Measurements from ENCODE around the gene SH3D19. TPM values are rescaled to one million over a fixed set of nuclear protein-coding genes. Genes with fewer than 3 reads are reported as not detected.

The SH3D19 gene
- total RNA-seq, 1 donor from 2014 or later, result 121 TPM

DNA sequence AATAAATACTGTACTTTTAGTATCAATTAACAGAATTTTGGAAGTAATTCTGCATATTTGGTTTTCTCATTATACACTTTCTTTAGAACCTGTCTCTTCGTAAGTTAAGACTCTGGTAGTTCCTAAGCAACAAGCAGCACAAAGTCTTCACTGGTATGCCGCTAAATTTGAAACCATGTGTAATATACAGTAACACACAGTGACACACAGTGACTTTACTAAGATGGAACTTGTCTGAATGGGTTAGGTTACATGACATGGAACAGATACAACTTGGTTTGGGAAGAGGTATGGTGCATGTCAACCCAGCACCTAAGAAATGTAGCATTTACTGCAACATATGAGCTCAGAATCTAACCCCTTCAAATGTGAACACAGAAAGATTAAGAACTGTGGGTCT lies 132.0 kb downstream of the SH3D19 start:
- no peak overlapping the region for H3K4me3 ChIP-seq
- no peak overlapping the region for H3K27ac ChIP-seq (replicated peaks)
- peaks cover 52% of the 10 kb centered on the region for H3K4me1 ChIP-seq
- no peaks in the 10 kb centered on the region for H3K27me3 ChIP-seq (ENCODE audit: low read depth)
- H3K36me3 ChIP-seq, result no peaks in the 10 kb centered on the region
- TF ChIP-seq, protein P1, sequence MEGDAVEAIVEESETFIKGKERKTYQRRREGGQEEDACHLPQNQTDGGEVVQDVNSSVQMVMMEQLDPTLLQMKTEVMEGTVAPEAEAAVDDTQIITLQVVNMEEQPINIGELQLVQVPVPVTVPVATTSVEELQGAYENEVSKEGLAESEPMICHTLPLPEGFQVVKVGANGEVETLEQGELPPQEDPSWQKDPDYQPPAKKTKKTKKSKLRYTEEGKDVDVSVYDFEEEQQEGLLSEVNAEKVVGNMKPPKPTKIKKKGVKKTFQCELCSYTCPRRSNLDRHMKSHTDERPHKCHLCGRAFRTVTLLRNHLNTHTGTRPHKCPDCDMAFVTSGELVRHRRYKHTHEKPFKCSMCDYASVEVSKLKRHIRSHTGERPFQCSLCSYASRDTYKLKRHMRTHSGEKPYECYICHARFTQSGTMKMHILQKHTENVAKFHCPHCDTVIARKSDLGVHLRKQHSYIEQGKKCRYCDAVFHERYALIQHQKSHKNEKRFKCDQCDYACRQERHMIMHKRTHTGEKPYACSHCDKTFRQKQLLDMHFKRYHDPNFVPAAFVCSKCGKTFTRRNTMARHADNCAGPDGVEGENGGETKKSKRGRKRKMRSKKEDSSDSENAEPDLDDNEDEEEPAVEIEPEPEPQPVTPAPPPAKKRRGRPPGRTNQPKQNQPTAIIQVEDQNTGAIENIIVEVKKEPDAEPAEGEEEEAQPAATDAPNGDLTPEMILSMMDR (IDR thresholded peaks at IDR 0.05; ENCODE audit: borderline replicate concordance), result no peak
- no peak for DNase-seq
- no peaks in the 10 kb centered on the region for H3K9me3 ChIP-seq (replicated peaks)
- intact Hi-C loops (cut with micrococcal nuclease), result no loop called here

DNA sequence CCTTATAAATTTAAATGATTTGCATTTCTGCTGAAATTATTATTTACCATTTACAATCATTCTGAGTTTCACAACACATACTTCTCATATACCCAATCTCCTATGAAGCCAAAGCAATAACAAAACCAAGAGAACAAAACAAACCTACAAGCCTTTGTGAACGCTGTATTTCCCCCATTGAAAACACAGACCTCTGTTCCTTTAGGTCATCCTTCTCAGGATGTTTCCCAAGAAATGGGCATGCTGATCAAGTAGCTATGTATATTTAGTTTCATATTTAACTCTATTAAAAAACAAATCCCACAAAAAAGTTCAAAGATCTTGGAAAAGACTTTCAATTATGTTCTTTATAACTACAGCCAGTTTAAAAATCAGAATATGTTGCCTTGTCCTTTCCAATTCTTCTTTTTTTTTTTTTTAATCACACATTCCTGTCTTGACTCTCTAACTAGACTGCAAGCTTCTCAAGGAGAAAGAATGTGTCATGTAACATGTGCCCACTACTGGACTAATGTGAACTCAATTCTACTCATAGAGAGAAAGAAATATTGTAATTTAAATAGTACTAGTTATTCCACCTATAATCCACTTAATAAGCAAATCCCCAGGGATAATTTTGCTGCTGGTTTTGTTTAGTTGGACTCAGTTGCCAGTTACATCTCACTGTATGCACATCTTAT lies 132.7 kb downstream of the SH3D19 start:
- Histone ChIP-seq H3K9me3 (replicated peaks) (no peaks in the 10 kb centered on the region), H3K4me1 (peaks cover 47% of the 10 kb centered on the region), H3K36me3 (no peaks in the 10 kb centered on the region), H3K4me3 (no peak overlapping the region), H3K27me3 (ENCODE audit: low read depth) (no peaks in the 10 kb centered on the region), H3K27ac (replicated peaks) (no peak overlapping the region)
- DNase-seq, result no peak
- intact Hi-C loops (cut with micrococcal nuclease), result no loop called here
- TF ChIP-seq, protein P1 (IDR thresholded peaks at IDR 0.05; ENCODE audit: borderline replicate concordance), result no peak

DNA sequence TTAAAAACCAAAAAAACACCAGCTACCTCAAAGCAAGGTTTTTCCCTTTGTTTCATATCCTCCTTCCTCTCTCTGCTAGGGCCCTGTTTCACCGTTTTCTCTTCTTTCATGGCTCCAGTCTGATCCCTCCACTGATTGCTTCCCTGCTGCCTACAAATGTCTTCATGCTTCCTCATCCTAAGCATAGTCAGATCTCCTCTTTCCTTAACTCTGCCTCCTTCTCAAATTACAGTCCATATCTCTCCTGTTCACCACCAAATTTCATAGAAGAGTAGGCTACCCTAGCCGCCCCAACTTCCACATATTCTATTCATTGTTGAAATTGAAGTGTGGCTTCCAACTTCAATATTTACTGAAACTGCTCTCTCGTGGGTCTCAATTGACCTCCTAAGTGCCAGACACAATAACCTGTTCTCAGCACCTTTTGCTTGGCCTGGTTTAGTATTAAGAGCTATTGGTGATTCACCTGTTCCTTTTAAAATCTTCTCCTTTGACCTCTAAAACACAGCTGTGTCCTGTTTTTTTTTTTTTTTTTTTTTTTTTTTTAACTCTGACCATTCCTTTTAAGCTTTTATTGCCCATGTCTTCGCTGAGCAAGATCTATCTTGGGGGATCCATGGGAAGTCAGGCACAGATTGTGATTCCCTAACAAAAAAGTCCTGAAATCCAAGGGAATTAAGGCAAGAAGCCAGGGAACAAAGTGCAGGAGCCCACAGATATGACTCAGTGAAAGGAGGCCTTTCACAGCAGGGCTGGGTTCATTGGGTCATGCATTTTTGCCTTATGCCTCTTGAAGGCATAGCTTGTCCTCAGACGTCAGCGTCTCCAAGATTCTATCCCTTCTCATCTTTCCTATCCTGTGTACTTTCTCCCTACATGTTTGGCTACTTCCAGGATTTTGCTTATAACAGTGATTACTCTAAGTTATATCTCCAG lies 140.6 kb downstream of the SH3D19 start:
- Histone ChIP-seq H3K27me3 (ENCODE audit: low read depth) (no peaks in the 10 kb centered on the region), H3K36me3 (peaks cover 7% of the 10 kb centered on the region), H3K4me3 (no peak overlapping the region), H3K9me3 (replicated peaks) (no peaks in the 10 kb centered on the region), H3K4me1 (peaks cover 18% of the 10 kb centered on the region), H3K27ac (replicated peaks) (no peak overlapping the region)
- no peak for DNase-seq
- TF ChIP-seq, protein P1 (IDR thresholded peaks at IDR 0.05; ENCODE audit: borderline replicate concordance), result no peak
- intact Hi-C loops (cut with micrococcal nuclease), result no loop called here

DNA sequence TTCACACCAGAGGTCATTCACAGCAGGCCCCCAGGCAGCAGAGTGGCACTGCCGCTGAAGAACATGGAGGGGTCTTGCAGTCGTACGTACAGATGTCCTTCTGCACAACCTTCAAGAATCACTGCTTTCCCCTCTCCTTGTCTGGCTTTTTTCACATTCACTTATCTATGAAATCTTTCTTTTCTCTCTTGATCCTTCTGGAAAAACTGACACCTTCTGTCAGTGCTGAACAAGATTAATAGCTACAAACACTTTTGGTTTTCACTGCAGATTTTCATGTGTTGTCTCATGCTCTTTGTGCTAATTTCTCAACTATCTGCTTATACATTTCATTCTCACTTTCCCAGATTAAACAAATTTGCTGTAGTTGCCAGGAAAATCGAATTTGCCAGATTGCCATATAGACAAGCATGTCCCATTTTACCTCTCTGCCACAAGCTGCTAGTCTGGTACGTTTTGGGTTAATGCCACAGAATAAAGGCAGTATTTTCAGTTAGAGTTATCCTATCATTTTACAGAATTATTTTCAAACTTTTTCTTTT lies 142.9 kb downstream of the SH3D19 start:
- Histone ChIP-seq H3K9me3 (replicated peaks) (no peaks in the 10 kb centered on the region), H3K4me1 (peaks cover 18% of the 10 kb centered on the region), H3K4me3 (no peak overlapping the region), H3K36me3 (peaks cover 7% of the 10 kb centered on the region), H3K27me3 (ENCODE audit: low read depth) (no peaks in the 10 kb centered on the region), H3K27ac (replicated peaks) (no peak overlapping the region)
- TF ChIP-seq, protein P1 (IDR thresholded peaks at IDR 0.05; ENCODE audit: borderline replicate concordance), result no peak
- intact Hi-C loops (cut with micrococcal nuclease), result no loop called here
- no peak for DNase-seq

DNA sequence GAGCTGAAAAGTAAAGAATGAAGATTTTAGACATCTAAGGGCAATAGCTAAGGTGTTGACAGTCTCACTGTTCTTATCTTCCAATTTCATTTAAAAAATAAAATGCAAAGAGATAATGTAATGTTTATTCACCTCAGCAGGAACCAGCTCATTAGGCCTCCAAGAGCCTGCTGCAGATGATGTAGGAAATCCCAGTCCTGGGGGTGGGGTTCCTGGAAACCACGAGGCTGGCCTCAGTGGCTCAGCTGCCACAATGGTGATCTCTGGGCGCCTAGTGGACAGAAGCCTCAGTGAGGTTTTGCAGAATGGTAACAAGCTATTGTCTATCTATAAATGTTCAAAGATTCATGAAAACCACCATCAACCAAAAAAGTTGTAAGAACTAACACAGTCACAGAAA lies 148.7 kb downstream of the SH3D19 start:
- no peak for DNase-seq
- Histone ChIP-seq H3K27ac (replicated peaks) (no peak overlapping the region), H3K4me3 (no peak overlapping the region), H3K27me3 (ENCODE audit: low read depth) (no peaks in the 10 kb centered on the region), H3K36me3 (peaks cover 43% of the 10 kb centered on the region), H3K9me3 (replicated peaks) (no peaks in the 10 kb centered on the region), H3K4me1 (peaks cover 39% of the 10 kb centered on the region)
- intact Hi-C loops (cut with micrococcal nuclease), result no loop called here
- TF ChIP-seq, protein P1 (IDR thresholded peaks at IDR 0.05; ENCODE audit: borderline replicate concordance), result no peak
